Endothelial cell of umbilical vein (primary cell): Measurements from ENCODE around the gene PRSS36. TPM values are rescaled to one million over a fixed set of nuclear protein-coding genes. Genes with fewer than 3 reads are reported as not detected.

ENCODE experiments used
- BruUV-seq: library from RNA; stranded (reverse); fragments of 400-500 nt; replicated peaks from 2 replicates; lab custom pipeline; 2021; lab: Mats Ljungman, UMichigan
- CTCF ChIA-PET: fragments of 300-600, 350-600 bp; sonication (Branson Sonifier 250); formaldehyde crosslinking; loops from one replicate; lab custom pipeline; 2021; ENCODE audit warnings: antibody characterized with exemption, inconsistent platforms; lab: Charles Lee
- POLR2A ChIA-PET: fragments of 300-600, 350-600 bp; sonication (Branson Sonifier 250); formaldehyde crosslinking; loops from one replicate; lab custom pipeline; 2021; ENCODE audit warnings: antibody characterized with exemption, inconsistent platforms; lab: Charles Lee
- DNase-seq: peaks from one replicate; pipeline ENCODE4 v3.0.0-alpha.2; 2011; ENCODE audit warnings: low read depth, low spot score
- FAIRE-seq: peaks from 2 replicates; lab custom pipeline; 2011; peaks lifted over from hg19 to GRCh38; lab: Jason Lieb, UNC
- H2AFZ ChIP-seq: 2 replicates; pipeline ENCODE4 v1.6.0; 2012; ENCODE audit warnings: low read depth, low read length, control low read depth, inconsistent platforms
- H3K27ac ChIP-seq: 2 replicates; pipeline ENCODE4 v1.5.1; 2011; ENCODE audit warnings: low read depth, mild to moderate bottlenecking, control low read depth, low read length, moderate library complexity; ENCODE audit not compliant: insufficient read depth
- H3K27me3 ChIP-seq, 2 experiments: 2 replicates each; pipeline versions ENCODE4 v1.6.0 to v1.6.1; 2011; ENCODE audit warnings: low read length in 2 of 2, mixed read lengths in 1 of 2; ENCODE audit not compliant: control insufficient read depth in 2 of 2, insufficient read depth in 2 of 2
- H3K36me3 ChIP-seq, 2 experiments: 2 replicates in 1 of 2; 3 replicates in 1 of 2; pipeline ENCODE4 v1.5.1; 2011; ENCODE audit warnings: low read length in 2 of 2, mild to moderate bottlenecking in 1 of 2, moderate library complexity in 1 of 2; ENCODE audit not compliant: control insufficient read depth in 2 of 2, insufficient read depth in 2 of 2; ENCODE audit errors: extremely low read depth in 1 of 2
- H3K4me1 ChIP-seq: 3 replicates; pipeline ENCODE4 v1.5.1; 2011; ENCODE audit warnings: mild to moderate bottlenecking, low read length; ENCODE audit not compliant: control insufficient read depth, insufficient read depth; ENCODE audit errors: extremely low read depth
- H3K4me2 ChIP-seq: 2 replicates; pipeline ENCODE4 v1.6.1; 2011; ENCODE audit warnings: low read length, control low read depth, mixed read lengths; ENCODE audit not compliant: insufficient read depth
- H3K4me3 ChIP-seq, 3 experiments: fragments of 200-600 bp in 1 of 3; sonication (generic), shearing (Covaris generic) in 1 of 3; replicated peaks in 1 of 3; 2 replicates each; pipeline ENCODE4 v1.5.1; 2011 to 2016; ENCODE audit warnings: control low read depth in 3 of 3, low read length in 3 of 3, mild to moderate bottlenecking in 2 of 3, inconsistent platforms in 1 of 3, low read depth in 1 of 3, moderate library complexity in 1 of 3; ENCODE audit not compliant: insufficient read depth in 1 of 3
- H3K79me2 ChIP-seq: 2 replicates; pipeline ENCODE4 v1.6.0; 2012; ENCODE audit warnings: low read length, inconsistent platforms; ENCODE audit not compliant: control insufficient read depth, insufficient read depth
- H3K9ac ChIP-seq: replicated peaks from 2 replicates; pipeline ENCODE3; 2011; ENCODE audit warnings: low read length, control low read depth; ENCODE audit not compliant: insufficient read depth; ENCODE audit errors: extremely low read depth
- H3K9me1 ChIP-seq: replicated peaks from 3 replicates; pipeline ENCODE4 v1.6.0; 2011; ENCODE audit warnings: mild to moderate bottlenecking, low read length; ENCODE audit not compliant: control insufficient read depth, insufficient read depth; ENCODE audit errors: extremely low read depth
- H3K9me3 ChIP-seq: replicated peaks from 2 replicates; pipeline ENCODE4 v1.5.1; 2012; ENCODE audit warnings: low read length, inconsistent platforms; ENCODE audit not compliant: control insufficient read depth, insufficient read depth
- H4K20me1 ChIP-seq: replicated peaks from 2 replicates; pipeline ENCODE3; 2011; ENCODE audit warnings: mild to moderate bottlenecking, low read length; ENCODE audit not compliant: control insufficient read depth, insufficient read depth; ENCODE audit errors: extremely low read depth
- EZH2 ChIP-seq: IDR thresholded peaks from 2 replicates; pipeline ENCODE4 v1.6.1; 2012; ENCODE audit warnings: borderline replicate concordance, low read depth, mild to moderate bottlenecking, moderate library complexity, low read length, inconsistent platforms; ENCODE audit not compliant: severe bottlenecking
- FOS ChIP-seq: IDR thresholded peaks from 2 replicates; pipeline ENCODE4 v1.6.1; 2011; ENCODE audit warnings: mild to moderate bottlenecking, low read length, moderate library complexity, borderline replicate concordance; ENCODE audit not compliant: insufficient read depth
- JUN ChIP-seq: IDR thresholded peaks from 2 replicates; pipeline ENCODE4 v1.6.1; 2011; ENCODE audit warnings: borderline replicate concordance, low read depth; ENCODE audit not compliant: insufficient read length, insufficient read depth
- MYC ChIP-seq: IDR thresholded peaks from one replicate; pipeline ENCODE4 v1.6.1; 2011; ENCODE audit warnings: mild to moderate bottlenecking, low read depth, low read length
- POLR2A ChIP-seq: IDR thresholded peaks from 2 replicates; pipeline ENCODE4 v1.6.1; 2012; ENCODE audit warnings: low read depth, mild to moderate bottlenecking, control low read depth, low read length
- POLR2AphosphoS5 ChIP-seq: IDR thresholded peaks from 2 replicates; pipeline ENCODE4 v1.6.1; 2012; ENCODE audit warnings: low read depth, mild to moderate bottlenecking, control low read depth, low read length, moderate library complexity; ENCODE audit not compliant: insufficient read depth
- dilution Hi-C: fragments of 300-500 bp; cut with MboI; formaldehyde crosslinking; loops from one replicate; pipeline ENCODE4 v1.15.0; 2019; ENCODE audit warnings: low sequenced_read_pairs; ENCODE audit not compliant: extremely low pct_ligation_motif_present
- intact Hi-C: fragments of 100-400 bp; cut with micrococcal nuclease; formaldehyde crosslinking; loops from one replicate; pipeline ENCODE4 v1.10.0; 2022
- polyA plus RNA-seq, 4 experiments: library from polyadenylated mRNA; depleted of rRNA in 3 of 4; stranded (reverse) in 3 of 4; unstranded in 1 of 4; fragments of >200 nt; gene quantifications; 2 replicates each; pipeline versions ENCODE4 v1.2.1 to v1.2.3, GENCODE V29; 2011 to 2012; ENCODE audit warnings: missing spikeins in 1 of 4
- total RNA-seq: library from RNA; stranded (reverse); gene quantifications from 2 replicates; pipeline ENCODE4 v1.2.3, GENCODE V29; 2021
- TF ChIP-seq, protein P1 (sequence below), 2 donors: IDR thresholded peaks; 1 replicate in 1 of 2; 2 replicates in 1 of 2; pipeline ENCODE4 v1.5.1; 2011; ENCODE audit warnings: low read length in 2 of 2, mild to moderate bottlenecking in 2 of 2, moderate library complexity in 2 of 2, control low read depth in 1 of 2, inconsistent platforms in 1 of 2, low read depth in 1 of 2; ENCODE audit not compliant: insufficient read depth in 1 of 2; ENCODE audit errors: extremely low read depth in 1 of 2
- TF ChIP-seq, protein P2 (sequence below): IDR thresholded peaks from 2 replicates; pipeline ENCODE4 v1.6.1; 2011; ENCODE audit not compliant: insufficient read depth, insufficient read length

PRSS36 gene
- total and polyA plus RNA-seq, 2 donors (not counting 3 experiments of a cell fraction or from before 2014, with no cell fraction given), result 0.57 TPM; not detected in 1

DNA sequence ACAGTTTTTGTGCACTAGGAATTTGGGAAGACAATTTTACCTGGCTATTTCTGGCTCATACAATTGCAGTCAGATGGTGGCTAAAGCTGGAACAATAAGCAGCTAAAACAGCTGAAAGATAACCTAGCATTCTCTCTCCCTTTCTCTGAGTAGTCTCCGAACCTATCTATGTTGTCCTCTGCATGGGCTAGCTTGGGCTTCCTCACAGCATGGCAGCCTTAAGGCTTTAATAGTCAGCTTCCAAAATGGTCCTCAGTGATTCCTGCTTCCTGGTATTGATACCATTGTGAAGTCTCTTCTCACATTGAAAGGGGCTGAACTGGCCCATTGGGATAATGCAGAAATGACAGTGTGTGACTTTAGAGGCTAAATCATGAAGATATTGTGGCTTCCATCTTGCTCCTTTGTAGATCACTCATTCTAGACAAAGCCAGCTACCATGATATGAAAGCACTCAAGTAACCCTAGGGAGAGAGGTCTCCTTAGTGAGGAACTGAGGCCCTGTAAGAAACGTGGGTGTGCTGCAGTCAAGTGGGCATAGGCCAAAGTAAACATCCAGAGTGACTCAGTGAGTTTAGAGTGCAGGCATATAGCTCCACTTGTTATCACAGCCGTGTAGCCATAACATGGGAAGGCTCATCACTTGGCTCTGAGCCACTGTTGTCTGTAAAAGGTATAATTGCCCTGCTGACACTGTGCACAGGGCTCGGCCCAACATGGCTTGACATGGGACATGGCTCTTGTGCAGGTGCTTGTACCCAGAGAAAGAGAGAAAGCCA lies 49.8 kb downstream of the PRSS36 start:
- H3K36me3 ChIP-seq, result no peaks in the 10 kb centered on the region
- peak; percentile 28 for TF ChIP-seq FOS
- TF ChIP-seq EZH2, result no peak
- no peak overlapping the region for H3K4me3 ChIP-seq
- FAIRE-seq (peak; percentile 47), DNase-seq (peak; percentile 18)
- H4K20me1 ChIP-seq, result no peaks in the 10 kb centered on the region
- no peak overlapping the region for H3K27ac ChIP-seq
- no peaks in the 10 kb centered on the region for H3K9me1 ChIP-seq
- no peaks in the 10 kb centered on the region for H3K27me3 ChIP-seq
- no peaks in the 10 kb centered on the region for H3K79me2 ChIP-seq
- ChIA-PET POLR2A (no interaction called here), CTCF (interaction anchor here (0.6 to 3.8 kb wide), 7 partner anchors 14 to 116 kb away, joined by 3 to 17 read pairs (median 3); partner anchors contain the start of gene HSD3B7)
- H3K9me3 ChIP-seq, result no peaks in the 10 kb centered on the region
- intact Hi-C loops, result no loop called here
- BruUV-seq, result no TSS peak
- dilution Hi-C loops, result no loop called here
- no peak overlapping the region for H3K4me2 ChIP-seq
- H3K4me1 ChIP-seq, result no peaks in the 10 kb centered on the region
- no peak overlapping the region for H3K9ac ChIP-seq
- no peak overlapping the region for H2AFZ ChIP-seq

DNA sequence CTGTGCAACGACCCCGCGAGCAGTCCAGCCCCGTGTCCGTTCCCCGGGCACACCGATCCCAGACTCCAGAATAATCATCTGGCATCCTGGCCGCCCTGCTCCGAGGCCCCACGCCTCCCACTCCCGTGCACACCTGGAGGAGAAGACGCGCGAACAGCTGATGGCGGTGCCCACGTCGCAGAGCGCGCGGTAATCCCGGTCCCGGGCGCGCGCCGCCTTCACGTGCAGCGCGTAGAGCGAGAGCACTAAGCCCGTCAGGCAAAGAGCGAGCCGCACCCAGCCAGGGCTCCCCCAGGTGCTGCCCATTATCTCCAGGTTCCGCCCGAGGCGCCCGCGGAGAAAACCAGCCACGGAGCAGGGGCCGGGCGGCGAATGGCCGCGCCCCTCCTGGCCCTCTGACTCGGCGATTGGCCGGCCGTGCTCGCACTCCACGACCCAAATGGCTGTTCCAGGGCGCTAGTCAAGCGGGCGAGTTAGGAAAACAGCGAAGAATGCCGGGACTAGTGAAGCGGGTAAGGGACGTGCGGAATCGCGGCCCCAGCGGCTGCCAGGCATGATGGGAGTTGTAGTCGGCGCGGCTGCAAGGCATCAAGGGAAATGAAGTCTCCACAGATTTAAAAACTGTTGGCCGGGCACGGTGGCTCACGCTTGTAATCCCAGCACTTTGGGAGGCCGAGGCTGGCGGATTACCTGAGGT lies 55.3 kb downstream of the PRSS36 start, which contains the start of gene VKORC1:
VKORC1 (minus strand) TSS at position 374 of the 697 bp plus-strand sequence; CDS start at position 306, 68 bp downstream.
- POLR2A ChIA-PET, result no interaction called here
- no peaks in the 10 kb centered on the region for H3K9me1 ChIP-seq
- FAIRE-seq (peak; percentile 99), DNase-seq (peak; percentile 97)
- peak within 1 kb of the TSS; percentile 77 for H2AFZ ChIP-seq
- no TSS peak for BruUV-seq
- intact Hi-C loops (loop anchor here (1.0 to 2.0 kb wide), 8 partner anchors 14 to 141 kb away; partner anchors contain the start of genes BCKDK, HSD3B7, KAT8 and SETD1A), dilution Hi-C loops (no loop called here)
- H3K79me2 ChIP-seq, result peaks cover 10% of the 10 kb centered on the region
- H3K4me1 ChIP-seq, result peaks cover 3% of the 10 kb centered on the region
- peak within 1 kb of the TSS; percentile 63 for H3K9ac ChIP-seq
- H3K4me2 ChIP-seq, result peak within 1 kb of the TSS; percentile 41
- peak within 1 kb of the TSS; percentile 28 to 91 (median 62) for H3K4me3 ChIP-seq
- H4K20me1 ChIP-seq, result no peaks in the 10 kb centered on the region
- H3K9me3 ChIP-seq, result no peaks in the 10 kb centered on the region
- H3K36me3 ChIP-seq, result peaks cover 2% of the 10 kb centered on the region in 2 experiments
- CTCF ChIA-PET, result interaction anchor here (1.0 to 6.5 kb wide), 7 partner anchors 21 to 141 kb away, joined by 4 to 66 read pairs (median 7); partner anchors contain the start of genes HSD3B7, KAT8, ZNF646 and ZNF668
- peak within 1 kb of the TSS; percentile 6 for H3K27ac ChIP-seq
- no peaks in the 10 kb centered on the region for H3K27me3 ChIP-seq
- TF ChIP-seq MYC, result no peak
- TF ChIP-seq, protein P1, sequence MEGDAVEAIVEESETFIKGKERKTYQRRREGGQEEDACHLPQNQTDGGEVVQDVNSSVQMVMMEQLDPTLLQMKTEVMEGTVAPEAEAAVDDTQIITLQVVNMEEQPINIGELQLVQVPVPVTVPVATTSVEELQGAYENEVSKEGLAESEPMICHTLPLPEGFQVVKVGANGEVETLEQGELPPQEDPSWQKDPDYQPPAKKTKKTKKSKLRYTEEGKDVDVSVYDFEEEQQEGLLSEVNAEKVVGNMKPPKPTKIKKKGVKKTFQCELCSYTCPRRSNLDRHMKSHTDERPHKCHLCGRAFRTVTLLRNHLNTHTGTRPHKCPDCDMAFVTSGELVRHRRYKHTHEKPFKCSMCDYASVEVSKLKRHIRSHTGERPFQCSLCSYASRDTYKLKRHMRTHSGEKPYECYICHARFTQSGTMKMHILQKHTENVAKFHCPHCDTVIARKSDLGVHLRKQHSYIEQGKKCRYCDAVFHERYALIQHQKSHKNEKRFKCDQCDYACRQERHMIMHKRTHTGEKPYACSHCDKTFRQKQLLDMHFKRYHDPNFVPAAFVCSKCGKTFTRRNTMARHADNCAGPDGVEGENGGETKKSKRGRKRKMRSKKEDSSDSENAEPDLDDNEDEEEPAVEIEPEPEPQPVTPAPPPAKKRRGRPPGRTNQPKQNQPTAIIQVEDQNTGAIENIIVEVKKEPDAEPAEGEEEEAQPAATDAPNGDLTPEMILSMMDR (IDR thresholded peaks at IDR 0.05; ENCODE audit: extremely low read depth in 1 of 2, insufficient read depth in 1 of 2, low read depth in 1 of 2, low read length in 2 of 2), result no peak
- TF ChIP-seq POLR2A, result peak; percentile 64
- no peak for TF ChIP-seq JUN
- TF ChIP-seq, protein P2, sequence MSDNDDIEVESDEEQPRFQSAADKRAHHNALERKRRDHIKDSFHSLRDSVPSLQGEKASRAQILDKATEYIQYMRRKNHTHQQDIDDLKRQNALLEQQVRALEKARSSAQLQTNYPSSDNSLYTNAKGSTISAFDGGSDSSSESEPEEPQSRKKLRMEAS, result peak; percentile 2
- TF ChIP-seq FOS, result no peak
- peak; percentile 61 for TF ChIP-seq POLR2AphosphoS5
